H9 (cell line): ENCODE measurements around the gene GMPR. TPM values are rescaled to one million over a fixed set of nuclear protein-coding genes. Genes with fewer than 3 reads are reported as not detected.

ENCODE experiments used
- DNase-seq: peaks from one replicate; pipeline ENCODE4 v3.0.0-alpha.2; 2017
- H2AFZ ChIP-seq: one replicate; pipeline ENCODE4 v1.6.1; 2013; ENCODE audit warnings: mild to moderate bottlenecking, low read length, control low read depth, moderate library complexity
- H2AK5ac ChIP-seq: 2 replicates; pipeline ENCODE4 v1.6.1; 2013; ENCODE audit warnings: low read length, control low read depth, mixed read lengths; ENCODE audit not compliant: insufficient read length
- H2BK120ac ChIP-seq: one replicate; pipeline ENCODE4 v1.6.1; 2013; ENCODE audit warnings: low read depth, mild to moderate bottlenecking, low read length, control low read depth, inconsistent platforms; ENCODE audit not compliant: poor library complexity, severe bottlenecking
- H2BK12ac ChIP-seq: 2 replicates; pipeline ENCODE4 v1.6.1; 2013; ENCODE audit warnings: low read length, control low read depth, mixed read lengths, low read depth; ENCODE audit not compliant: insufficient read length
- H2BK15ac ChIP-seq: 2 replicates; pipeline ENCODE4 v1.6.1; 2013; ENCODE audit warnings: low read depth, low read length, control low read depth
- H2BK20ac ChIP-seq: one replicate; pipeline ENCODE4 v1.6.1; 2013; ENCODE audit warnings: low read depth, mild to moderate bottlenecking, low read length, control low read depth, inconsistent platforms; ENCODE audit not compliant: poor library complexity, severe bottlenecking
- H2BK5ac ChIP-seq: 2 replicates; pipeline ENCODE4 v1.6.1; 2013; ENCODE audit warnings: low read length, control low read depth, mixed read lengths; ENCODE audit not compliant: insufficient read length
- H3K14ac ChIP-seq: 2 replicates; pipeline ENCODE4 v1.6.1; 2013; ENCODE audit warnings: low read length, control low read depth; ENCODE audit not compliant: insufficient read depth
- H3K18ac ChIP-seq: 2 replicates; pipeline ENCODE4 v1.6.1; 2013; ENCODE audit warnings: low read depth, mild to moderate bottlenecking, mixed read lengths, low read length, control low read depth; ENCODE audit not compliant: insufficient read length
- H3K23ac ChIP-seq: 2 replicates; pipeline ENCODE4 v1.6.1; 2013; ENCODE audit warnings: low read length, control low read depth, mixed read lengths, low read depth; ENCODE audit not compliant: insufficient read length
- H3K23me2 ChIP-seq: 2 replicates; pipeline ENCODE4 v1.6.1; 2013; ENCODE audit warnings: low read depth, mild to moderate bottlenecking, mixed read lengths, low read length, control low read depth; ENCODE audit not compliant: insufficient read length, poor library complexity, severe bottlenecking
- H3K27ac ChIP-seq: 2 replicates; pipeline ENCODE4 v1.5.1; 2013; ENCODE audit warnings: low read length, control low read depth, mixed read lengths, low read depth; ENCODE audit not compliant: insufficient read length
- H3K27me3 ChIP-seq: 2 replicates; pipeline ENCODE4 v1.6.1; 2013; ENCODE audit warnings: low read length, control low read depth, inconsistent platforms; ENCODE audit not compliant: insufficient read depth
- H3K4ac ChIP-seq: 2 replicates; pipeline ENCODE4 v1.6.1; 2013; ENCODE audit warnings: low read depth, mild to moderate bottlenecking, control low read depth, inconsistent platforms, low read length, moderate library complexity
- H3K4me1 ChIP-seq: 2 replicates; pipeline ENCODE4 v1.6.1; 2013; ENCODE audit warnings: low read length, control low read depth, inconsistent platforms; ENCODE audit not compliant: insufficient read depth
- H3K4me2 ChIP-seq: 2 replicates; pipeline ENCODE4 v1.6.1; 2013; ENCODE audit warnings: low read length, control low read depth, mixed read lengths; ENCODE audit not compliant: insufficient read length, insufficient read depth
- H3K56ac ChIP-seq: 2 replicates; pipeline ENCODE4 v1.6.1; 2013; ENCODE audit warnings: low read depth, mild to moderate bottlenecking, mixed read lengths, low read length, control low read depth; ENCODE audit not compliant: insufficient read length
- H3K79me1 ChIP-seq: 2 replicates; pipeline ENCODE4 v1.6.1; 2013; ENCODE audit warnings: low read depth, mild to moderate bottlenecking, moderate library complexity, low read length, control low read depth, inconsistent platforms; ENCODE audit not compliant: insufficient read depth, poor library complexity, severe bottlenecking
- H3K79me2 ChIP-seq: 2 replicates; pipeline ENCODE4 v1.6.1; 2013; ENCODE audit warnings: low read length, control low read depth, inconsistent platforms; ENCODE audit not compliant: insufficient read depth
- H3K9ac ChIP-seq: 2 replicates; pipeline ENCODE4 v1.6.1; 2013; ENCODE audit warnings: low read length, control low read depth, mixed read lengths; ENCODE audit not compliant: insufficient read length; ENCODE audit errors: extremely low read depth
- H3K9me3 ChIP-seq: one replicate; pipeline ENCODE4 v1.6.1; 2013; ENCODE audit warnings: low read depth, low read length, inconsistent platforms; ENCODE audit not compliant: control insufficient read depth
- H3T11ph ChIP-seq: one replicate; pipeline ENCODE4 v1.6.1; 2013; ENCODE audit warnings: mild to moderate bottlenecking, low read length, control low read depth, inconsistent platforms
- H4K20me1 ChIP-seq: one replicate; pipeline ENCODE4 v1.6.1; 2013; ENCODE audit not compliant: control insufficient read depth, insufficient read length, insufficient read depth
- H4K5ac ChIP-seq: 2 replicates; pipeline ENCODE4 v1.6.1; 2013; ENCODE audit warnings: low read depth, mild to moderate bottlenecking, mixed read lengths, low read length, control low read depth; ENCODE audit not compliant: insufficient read length
- H4K8ac ChIP-seq: replicated peaks from 2 replicates; pipeline ENCODE4 v1.6.1; 2013; ENCODE audit warnings: low read length, control low read depth, mixed read lengths, low read depth; ENCODE audit not compliant: insufficient read length
- H4K91ac ChIP-seq: 2 replicates; pipeline ENCODE4 v1.6.1; 2013; ENCODE audit warnings: low read depth, mild to moderate bottlenecking, moderate library complexity, mixed read lengths, low read length, control low read depth; ENCODE audit not compliant: insufficient read length
- H3K27ac Mint-ChIP-seq, 3 experiments: 2 replicates in 2 of 3; 3 replicates in 1 of 3; pipeline ENCODE4 v1.8.0; 2020 to 2021; ENCODE audit warnings: mixed read lengths in 3 of 3, mild to moderate bottlenecking in 1 of 3, moderate library complexity in 1 of 3
- H3K27me3 Mint-ChIP-seq: 2 replicates; pipeline ENCODE4 v1.8.0; 2021; ENCODE audit warnings: low read depth, mild to moderate bottlenecking, moderate library complexity, mixed read lengths
- H3K36me3 Mint-ChIP-seq, 3 experiments: 2 replicates in 2 of 3; 3 replicates in 1 of 3; pipeline ENCODE4 v1.8.0; 2020 to 2021; ENCODE audit warnings: low read depth in 3 of 3, mixed read lengths in 3 of 3; ENCODE audit not compliant: insufficient read depth in 1 of 3
- H3K4me1 Mint-ChIP-seq, 2 experiments: 2 replicates each; pipeline ENCODE4 v1.8.0; 2020; ENCODE audit warnings: mixed read lengths in 2 of 2
- H3K4me3 Mint-ChIP-seq, 2 experiments: 2 replicates in 1 of 2; 3 replicates in 1 of 2; pipeline ENCODE4 v1.8.0; 2020 to 2021; ENCODE audit warnings: mild to moderate bottlenecking in 2 of 2, mixed read lengths in 2 of 2, moderate library complexity in 1 of 2
- H3K9me3 Mint-ChIP-seq, 2 experiments: 2 replicates in 1 of 2; 3 replicates in 1 of 2; pipeline ENCODE4 v1.8.0; 2020; ENCODE audit warnings: mild to moderate bottlenecking in 2 of 2, mixed read lengths in 2 of 2, moderate library complexity in 1 of 2
- WGBS: extraction: QIAGEN DNeasy Blood & Tissue Kit; methylation state at CpG from one replicate; pipeline ENCODE4 v1.1.7; 2013; ENCODE audit warnings: missing lambda C conversion rate, low lambda C conversion rate, mixed read lengths; ENCODE audit not compliant: insufficient read length; ENCODE audit errors: extremely low coverage; 5-methylcytosine and 5-hydroxymethylcytosine counted together
- total RNA-seq: library from RNA; stranded (reverse); gene quantifications from 2 replicates; pipeline ENCODE4 v1.2.1, GENCODE V29; 2021
- TF ChIP-seq, protein P1 (sequence below): fragments of 200-600 bp; sonication (generic); conservative IDR thresholded peaks from 3 replicates; pipeline ENCODE4 v1.8.0; 2021; ENCODE audit warnings: antibody characterized with exemption, mild to moderate bottlenecking

GMPR gene
- total RNA-seq, 1 experiment from 2014 or later, result 0.70 TPM

DNA sequence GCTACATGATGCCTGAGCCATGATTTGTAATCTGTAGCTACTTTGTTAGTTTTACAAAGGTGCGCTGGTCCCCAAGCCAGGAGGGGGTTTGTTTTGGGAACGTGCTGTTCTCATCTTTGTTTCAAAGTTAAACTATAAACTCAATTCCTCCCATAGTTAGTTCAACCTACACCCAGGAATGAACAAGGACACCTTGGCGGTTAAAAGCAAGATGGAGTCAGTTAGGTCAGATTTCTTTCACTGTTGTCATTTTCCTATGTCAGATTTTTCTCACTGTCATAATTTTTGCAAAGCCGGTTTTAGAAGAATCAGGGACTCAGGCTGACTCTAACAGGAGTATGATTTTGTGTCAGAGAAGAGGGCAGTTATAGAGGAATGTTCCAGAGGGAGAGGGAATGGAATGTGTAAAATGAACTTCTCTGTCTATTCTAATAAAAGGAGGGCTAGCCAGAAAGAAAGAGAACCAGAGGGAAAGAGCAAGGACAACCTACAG, 2.3 kb upstream of the GMPR start:
- Histone ChIP-seq H2BK12ac (no peak overlapping the region), H3K27ac (no peak overlapping the region), H3K14ac (no peak overlapping the region), H3K9me3 (no peaks in the 10 kb centered on the region), H3K23ac (no peak overlapping the region), H3K4me2 (no peak overlapping the region), H3T11ph (no peak overlapping the region), H4K5ac (no peak overlapping the region), H3K56ac (no peak overlapping the region), H3K79me2 (no peaks in the 10 kb centered on the region), H4K91ac (no peak overlapping the region), H2AFZ (no peak overlapping the region), H3K4me1 (no peaks in the 10 kb centered on the region), H3K9ac (no peak overlapping the region), H2BK5ac (no peak overlapping the region), H2BK20ac (no peak overlapping the region), H3K18ac (no peak overlapping the region), H3K79me1 (no peaks in the 10 kb centered on the region), H3K23me2 (peaks cover 14% of the 10 kb centered on the region), H4K8ac (no peak overlapping the region), H4K20me1 (no peaks in the 10 kb centered on the region), H3K27me3 (peaks cover 14% of the 10 kb centered on the region; the same call in 1 of the 2 replicates), H2AK5ac (no peak overlapping the region), H2BK15ac (no peak overlapping the region), H3K4ac (no peak overlapping the region), H2BK120ac (no peak overlapping the region)
- no CpG with 5 or more reads among the region's 4 CpGs for WGBS
- Mint-ChIP-seq H3K36me3 (no peaks in the 10 kb centered on the region), H3K4me1 (peaks cover 12 to 16% of the 10 kb centered on the region in 2 experiments), H3K4me3 (no peak overlapping the region), H3K9me3 (no peaks in the 10 kb centered on the region), H3K27ac (no peak overlapping the region; a peak in 1 of 7 replicates), H3K27me3 (peaks cover 57% of the 10 kb centered on the region)
- TF ChIP-seq, protein P1, sequence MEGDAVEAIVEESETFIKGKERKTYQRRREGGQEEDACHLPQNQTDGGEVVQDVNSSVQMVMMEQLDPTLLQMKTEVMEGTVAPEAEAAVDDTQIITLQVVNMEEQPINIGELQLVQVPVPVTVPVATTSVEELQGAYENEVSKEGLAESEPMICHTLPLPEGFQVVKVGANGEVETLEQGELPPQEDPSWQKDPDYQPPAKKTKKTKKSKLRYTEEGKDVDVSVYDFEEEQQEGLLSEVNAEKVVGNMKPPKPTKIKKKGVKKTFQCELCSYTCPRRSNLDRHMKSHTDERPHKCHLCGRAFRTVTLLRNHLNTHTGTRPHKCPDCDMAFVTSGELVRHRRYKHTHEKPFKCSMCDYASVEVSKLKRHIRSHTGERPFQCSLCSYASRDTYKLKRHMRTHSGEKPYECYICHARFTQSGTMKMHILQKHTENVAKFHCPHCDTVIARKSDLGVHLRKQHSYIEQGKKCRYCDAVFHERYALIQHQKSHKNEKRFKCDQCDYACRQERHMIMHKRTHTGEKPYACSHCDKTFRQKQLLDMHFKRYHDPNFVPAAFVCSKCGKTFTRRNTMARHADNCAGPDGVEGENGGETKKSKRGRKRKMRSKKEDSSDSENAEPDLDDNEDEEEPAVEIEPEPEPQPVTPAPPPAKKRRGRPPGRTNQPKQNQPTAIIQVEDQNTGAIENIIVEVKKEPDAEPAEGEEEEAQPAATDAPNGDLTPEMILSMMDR, result no peak
- no peak for DNase-seq
